Measurements from ENCODE around the gene PHOX2B. TPM values are rescaled to one million over a fixed set of nuclear protein-coding genes. Genes with fewer than 3 reads are reported as not detected.
"Not testable (repeated sequence)": the region's sequence is repeated elsewhere in the genome, so short reads cannot be mapped to it uniquely, and the experiment has no call there.

The PHOX2B gene
- total and polyA plus RNA-seq, 2 of the 8 experiments (the other 6 are each of a cell fraction or from before 2014, with no cell fraction given) = not detected

GRCh38 chr4:41712425-41712824 is 36.1 kb downstream of the PHOX2B start (continued):
- TF ChIP-seq GABPA (IDR thresholded peaks at IDR 0.05; ENCODE audit: borderline replicate concordance, insufficient read depth, low read length) = no peak
- no peak for TF ChIP-seq EGR1 (IDR thresholded peaks at IDR 0.05; ENCODE audit: borderline replicate concordance, low read depth, low read length)
- TF ChIP-seq MAFK (IDR thresholded peaks at IDR 0.05; ENCODE audit: low read depth, low read length) = no peak
- TF ChIP-seq JUND (IDR thresholded peaks at IDR 0.05; ENCODE audit: low read length) = no peak

- H3K79me2 ChIP-seq (ENCODE audit: control insufficient read depth in 1 of 2, insufficient read depth in 2 of 2, low read length in 2 of 2); H3K4me2 ChIP-seq (ENCODE audit: insufficient read depth in 1 of 2, low read depth in 2 of 2, low read length in 2 of 2); FAIRE-seq; H3K36me3 ChIP-seq (ENCODE audit: control insufficient read depth in 2 of 4, insufficient read depth in 4 of 4, low read length in 3 of 4); H3K14ac ChIP-seq (ENCODE audit: insufficient read length); H3K4ac ChIP-seq (replicated peaks; ENCODE audit: insufficient read length, low read depth, low read length); H2BK5ac ChIP-seq (ENCODE audit: low read depth, low read length); H3K18ac ChIP-seq (ENCODE audit: extremely low read depth, low read length); H3K79me1 ChIP-seq (ENCODE audit: low read depth, low read length); H3K27me3 ChIP-seq (replicated peaks in 1 of 4; ENCODE audit: control insufficient read depth in 3 of 4, extremely low read depth in 1 of 4, insufficient read depth in 3 of 4, low read length in 3 of 4); H4K8ac ChIP-seq (ENCODE audit: extremely low read depth, insufficient read depth, low read length); POLR2A ChIA-PET (ENCODE audit: partially characterized antibody); H2BK12ac ChIP-seq (ENCODE audit: low read depth, low read length); DNase-seq (ENCODE audit: low read depth in 1 of 2, low spot score in 2 of 2); H4K5ac ChIP-seq (ENCODE audit: insufficient read length, low read depth, low read length); H3K4me1 ChIP-seq (replicated peaks in 1 of 4; ENCODE audit: control insufficient read depth in 3 of 4, insufficient read depth in 4 of 4, low read length in 3 of 4); H3K9me3 ChIP-seq (ENCODE audit: insufficient read depth in 2 of 2, low read depth in 1 of 2, low read length in 1 of 2); H3K4me3 ChIP-seq (ENCODE audit: extremely low read depth in 1 of 4, insufficient read depth in 2 of 4, low read depth in 3 of 4, low read length in 4 of 4); H3K56ac ChIP-seq (replicated peaks; ENCODE audit: insufficient read length, low read depth, low read length); H4K91ac ChIP-seq (replicated peaks; ENCODE audit: insufficient read length, low read length); H2BK120ac ChIP-seq (replicated peaks; ENCODE audit: low read depth, low read length); H2AK5ac ChIP-seq (ENCODE audit: low read depth, low read length); H4K20me1 ChIP-seq (replicated peaks in 1 of 2; ENCODE audit: control insufficient read depth in 1 of 2, insufficient read depth in 2 of 2, low read length in 2 of 2); H3K27ac ChIP-seq (ENCODE audit: low read depth, low read length); H3K9ac ChIP-seq (replicated peaks in 1 of 4; ENCODE audit: extremely low read depth in 1 of 4, low read depth in 3 of 4, low read length in 3 of 4); H2BK20ac ChIP-seq (ENCODE audit: low read length); H2BK15ac ChIP-seq (ENCODE audit: low read length); H3K23me2 ChIP-seq (ENCODE audit: low read depth, low read length); H2AFZ ChIP-seq (ENCODE audit: low read length); H3K23ac ChIP-seq (ENCODE audit: insufficient read length): not testable (repeated sequence)
- 95% methylated on average over 2 of the region's 2 CpGs; no CpG with 5 or more reads in 1 of the 2 experiments for WGBS, 2 experiments (ENCODE audit: extremely low coverage in 1 of 2, insufficient coverage in 1 of 2, insufficient read length in 1 of 2, insufficient replicate concordance in 2 of 2, low coverage in 1 of 2, low lambda C conversion rate in 2 of 2, missing lambda C conversion rate in 1 of 2)
- CTCF ChIA-PET (ENCODE audit: partially characterized antibody) = interaction anchor here (0.7 to 2.4 kb wide), 4 partner anchors 13 to 176 kb away, joined by 3 to 9 read pairs (median 6); no protein-coding TSS in a partner anchor
Observed at GRCh38 chr4:41711654-41712053, 36.9 kb downstream of the PHOX2B start.
